ENCODE measurements around the gene ZNF865.

The ZNF865 gene

DNA sequence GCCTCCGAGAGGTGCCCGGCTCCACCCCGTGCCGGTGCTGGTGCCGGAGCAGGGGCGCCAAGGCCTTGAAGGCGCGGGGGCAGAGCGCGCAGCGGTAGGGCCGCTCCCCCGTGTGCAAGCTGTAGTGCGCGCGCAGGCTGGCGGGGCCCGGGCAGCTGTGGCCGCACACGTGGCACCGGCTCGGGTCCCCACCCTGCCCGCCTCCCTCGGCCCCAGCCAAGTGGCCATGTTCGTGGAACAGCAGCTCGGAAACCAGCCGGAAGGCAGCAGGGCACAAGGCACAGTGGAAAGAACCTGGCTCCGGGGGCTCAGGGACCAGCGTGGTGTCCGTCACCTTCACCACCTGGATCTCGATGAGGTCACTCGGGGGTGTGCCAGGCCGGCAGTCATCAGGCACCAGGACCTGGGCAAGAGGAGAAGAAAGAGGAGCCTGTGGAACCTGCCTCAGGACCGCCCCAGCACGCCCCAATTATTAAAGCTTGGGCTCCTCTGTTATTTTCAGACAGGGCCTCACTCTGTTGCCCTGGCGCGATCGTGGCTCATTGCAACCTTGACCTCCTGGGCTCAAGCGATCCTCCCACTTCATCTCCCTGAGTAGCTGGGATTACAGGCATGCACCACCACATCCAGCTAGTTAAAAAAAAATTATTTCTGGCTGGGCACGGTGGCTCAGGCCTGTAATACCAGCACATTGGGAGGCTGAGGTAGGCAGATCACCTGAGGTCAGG lies 17.0 kb downstream of the ZNF865 start:
- no peak for DNase-seq (ENCODE audit: low read depth in 2 of 3, low spot score in 1 of 3)

DNA sequence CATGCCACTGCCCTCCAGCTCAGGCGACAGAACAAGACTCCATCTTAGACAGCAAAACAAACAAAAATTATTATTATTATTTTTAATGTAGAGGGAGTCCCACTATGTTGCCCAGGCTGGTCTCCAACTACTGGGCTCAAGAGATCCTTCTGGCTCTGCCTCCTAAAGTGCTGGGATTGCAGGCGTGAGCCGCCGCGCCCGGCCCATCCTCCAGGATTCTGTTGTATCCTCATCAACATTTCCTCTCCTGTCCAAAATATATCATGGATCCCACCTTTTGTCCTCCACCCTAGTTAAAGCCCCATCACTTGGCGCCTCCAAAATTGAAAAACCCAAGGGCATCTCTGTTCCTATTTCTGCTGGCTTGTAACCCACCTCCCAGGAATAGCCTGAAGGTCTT lies 17.7 kb downstream of the ZNF865 start:
- no peak for DNase-seq (ENCODE audit: low read depth in 2 of 3, low spot score in 1 of 3)

DNA sequence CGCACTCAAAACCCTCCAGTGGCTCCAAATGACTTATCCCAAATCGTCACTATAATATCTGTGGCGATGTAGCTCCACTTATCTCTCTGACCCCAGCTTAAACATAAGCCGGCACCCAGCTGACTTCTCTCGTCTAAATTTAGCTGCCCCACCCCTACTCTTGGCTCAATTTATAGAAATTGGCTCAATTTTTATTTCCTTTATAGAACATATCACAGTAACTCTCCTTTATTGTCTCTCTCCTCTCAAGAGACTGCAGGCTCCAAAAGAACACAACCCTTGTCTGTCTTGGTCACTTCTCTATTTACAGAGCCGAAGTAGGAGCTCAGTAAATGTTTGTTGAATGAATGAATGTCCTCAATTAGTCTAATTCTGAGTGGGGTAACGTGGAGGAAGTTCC lies 18.1 kb downstream of the ZNF865 start:
- no peak for DNase-seq (ENCODE audit: low read depth in 2 of 3, low spot score in 1 of 3)

DNA sequence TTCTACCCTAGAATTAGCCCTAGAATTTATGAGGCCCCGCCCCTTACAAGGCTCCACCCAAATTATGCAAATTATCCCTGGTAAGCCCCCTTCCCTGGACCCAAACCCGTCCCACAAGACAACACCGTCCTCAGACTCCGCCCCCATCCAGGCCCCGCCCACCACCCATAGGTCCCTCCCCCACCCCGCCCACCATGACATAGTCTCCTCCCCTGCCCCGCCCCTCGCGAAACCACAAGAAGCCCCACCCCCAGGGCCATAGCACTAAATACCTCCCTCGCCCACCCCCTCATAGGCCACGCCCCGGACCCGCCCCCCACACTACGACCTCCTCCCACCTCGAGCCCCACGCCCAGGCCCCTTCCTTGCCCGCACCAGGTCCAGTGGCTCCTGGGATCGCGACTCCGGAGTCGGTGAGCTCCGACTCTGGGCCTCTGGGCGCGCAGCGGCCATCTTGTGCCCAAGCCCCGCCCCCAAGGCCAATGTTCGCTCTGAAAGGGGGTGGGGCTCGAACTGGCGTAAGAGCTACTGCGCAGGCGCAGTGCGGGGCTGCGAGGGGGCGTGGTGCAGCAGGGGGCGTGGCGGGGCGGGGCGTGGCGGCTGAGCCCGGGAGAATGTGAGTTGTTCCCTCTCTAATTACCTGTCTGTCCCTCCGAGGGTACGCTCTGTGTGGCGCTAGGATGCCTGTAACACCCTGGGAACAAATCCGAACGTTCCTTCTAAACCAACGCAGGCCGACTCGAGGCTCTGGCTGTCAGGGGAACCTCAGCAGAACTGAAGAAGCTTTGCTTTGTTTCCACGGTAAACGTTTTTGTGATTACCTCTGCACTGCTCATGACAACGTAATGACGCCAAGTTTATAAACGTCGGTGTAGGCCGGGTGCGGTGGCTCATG lies 18.9 kb downstream of the ZNF865 start, which contains the start of gene ZNF784:
Gene ZNF784, minus strand, starts transcription at position 458 of the 895 bp plus-strand sequence. Its CDS starts 5 bp downstream, at position 453.
- peak; percentile 87 to 91 (median 89) for DNase-seq (ENCODE audit: low read depth in 2 of 3, low spot score in 1 of 3)

DNA sequence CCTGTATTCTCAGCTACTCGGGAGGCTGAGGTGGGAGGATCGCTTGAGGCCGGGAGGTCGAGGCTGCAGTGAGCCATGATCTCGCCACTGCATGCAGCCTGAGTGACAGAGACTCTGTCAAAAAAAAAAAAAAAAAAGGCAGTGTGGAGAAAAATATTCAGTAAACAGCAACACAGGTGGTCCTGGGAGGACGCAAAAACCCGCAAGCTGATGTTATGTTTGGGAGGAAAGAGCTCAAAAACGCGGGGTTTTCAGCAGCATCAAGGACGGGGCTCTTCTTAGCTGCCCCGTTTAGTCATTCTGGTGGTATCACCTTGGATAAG lies 19.5 kb downstream of the ZNF865 start:
- DNase-seq (ENCODE audit: low read depth in 2 of 3, low spot score in 1 of 3) = no peak

DNA sequence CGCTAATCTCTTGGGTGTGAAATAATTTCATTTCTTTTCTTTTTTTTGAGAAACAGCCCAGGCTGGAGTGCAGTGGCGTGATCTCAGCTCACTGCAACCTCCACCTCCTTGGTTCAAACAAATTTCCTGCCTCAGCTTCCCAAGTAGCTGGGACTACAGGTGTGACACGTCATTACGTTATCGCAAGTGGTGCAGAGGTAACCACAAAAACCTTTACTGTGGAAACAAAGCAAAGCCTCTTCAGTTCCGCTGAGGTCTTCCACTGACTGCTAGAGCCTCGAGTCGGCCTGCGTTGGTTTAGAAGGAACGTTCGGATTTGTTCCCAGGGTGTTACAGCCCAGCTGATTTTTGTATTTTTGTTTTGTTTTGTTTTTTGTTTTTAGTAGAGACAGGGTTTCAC lies 20.9 kb downstream of the ZNF865 start:
- peak in 2 of 3 donors; percentile 29 to 44 for DNase-seq (ENCODE audit: low read depth in 2 of 3, low spot score in 1 of 3)

DNA sequence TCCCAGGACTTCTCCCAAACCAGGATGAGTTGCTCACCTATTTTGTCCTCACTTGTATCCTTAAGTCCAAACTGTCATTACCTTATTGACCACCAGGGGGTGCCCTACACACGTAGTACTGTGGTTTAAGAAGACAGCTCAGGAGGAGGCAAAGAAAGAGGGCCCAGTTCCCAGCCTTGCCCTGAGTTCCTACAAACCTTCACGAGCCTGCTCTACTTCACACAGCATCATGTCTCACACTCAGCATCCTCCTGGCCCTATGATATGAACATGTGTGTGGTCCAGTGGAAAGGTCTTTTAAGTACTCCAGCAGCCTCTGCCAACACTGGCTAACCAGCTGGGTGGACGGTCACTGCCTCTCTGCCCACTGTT lies 27.0 kb downstream of the ZNF865 start:
- DNase-seq (ENCODE audit: low read depth in 2 of 3, low spot score in 1 of 3) = peak; percentile 77 to 96 (median 84)

DNA sequence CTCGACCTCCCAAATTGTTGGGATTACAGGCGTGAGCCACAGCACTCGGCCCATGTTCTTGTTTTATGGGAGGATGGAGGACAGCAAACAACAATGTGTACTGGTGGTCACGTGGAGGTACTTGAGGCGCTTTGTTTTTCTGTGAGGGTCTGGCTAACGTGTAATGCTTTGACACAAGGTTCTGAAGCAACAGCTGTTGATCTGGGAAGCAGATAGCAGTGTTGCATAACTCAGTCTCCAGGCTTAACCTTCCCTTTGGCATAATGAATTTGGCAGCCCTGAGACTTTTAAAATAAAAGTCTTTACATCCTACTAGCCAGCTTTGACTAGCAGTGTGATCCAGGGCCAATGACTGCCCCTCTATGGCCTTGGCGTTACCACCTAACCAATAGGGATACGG lies 28.4 kb downstream of the ZNF865 start:
- DNase-seq (ENCODE audit: low read depth in 2 of 3, low spot score in 1 of 3) = no peak

DNA sequence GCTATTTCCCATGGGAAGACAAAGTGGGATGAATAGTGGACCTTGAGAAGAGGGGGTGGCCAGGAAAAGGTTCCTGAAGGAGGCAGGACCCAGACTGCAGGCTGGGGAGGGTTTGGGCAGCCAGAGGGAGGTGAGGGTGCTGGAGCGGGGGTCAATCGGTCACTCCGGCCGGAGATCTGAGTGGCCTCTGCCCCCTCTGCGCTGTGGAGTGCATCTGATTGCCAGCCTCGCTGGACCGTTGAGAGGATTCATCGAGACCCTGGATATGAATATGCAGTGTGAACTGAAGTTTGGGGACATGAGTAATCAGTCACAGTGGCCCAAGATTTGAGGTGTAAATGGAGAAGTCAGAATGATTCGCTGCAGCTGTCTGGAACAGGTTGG lies 29.9 kb downstream of the ZNF865 start:
- no peak for DNase-seq (ENCODE audit: low read depth in 2 of 3, low spot score in 1 of 3)

DNA sequence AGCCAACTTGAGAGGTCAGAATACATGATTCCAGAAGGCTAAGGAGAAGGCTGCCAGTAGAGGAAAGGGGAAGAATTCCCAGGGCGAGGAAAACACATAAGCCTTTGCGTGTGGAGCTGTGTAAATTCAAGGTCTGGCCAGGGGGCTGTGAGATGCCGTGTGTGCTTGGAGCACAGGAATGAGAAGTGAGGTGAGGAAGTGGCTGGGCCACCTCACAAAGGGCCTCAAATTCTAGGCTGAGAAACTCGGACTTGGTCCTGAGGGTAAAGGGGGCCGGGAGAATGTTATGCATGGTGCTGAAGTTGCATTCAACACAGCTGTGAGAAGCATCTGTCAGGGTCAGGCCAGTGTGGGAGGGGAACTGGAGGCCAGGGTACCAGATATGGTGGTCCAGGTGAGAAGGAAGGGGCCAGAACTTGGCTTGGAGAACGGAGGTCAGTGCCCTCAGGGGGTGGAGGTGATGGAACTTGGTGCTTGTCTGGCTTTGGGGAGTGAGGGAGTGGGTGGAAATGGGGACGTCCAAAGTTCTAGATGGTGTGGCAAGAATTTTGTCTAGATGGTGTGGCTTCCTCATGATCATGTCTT lies 30.5 kb downstream of the ZNF865 start:
- DNase-seq (ENCODE audit: low read depth in 2 of 3, low spot score in 1 of 3) = no peak

DNA sequence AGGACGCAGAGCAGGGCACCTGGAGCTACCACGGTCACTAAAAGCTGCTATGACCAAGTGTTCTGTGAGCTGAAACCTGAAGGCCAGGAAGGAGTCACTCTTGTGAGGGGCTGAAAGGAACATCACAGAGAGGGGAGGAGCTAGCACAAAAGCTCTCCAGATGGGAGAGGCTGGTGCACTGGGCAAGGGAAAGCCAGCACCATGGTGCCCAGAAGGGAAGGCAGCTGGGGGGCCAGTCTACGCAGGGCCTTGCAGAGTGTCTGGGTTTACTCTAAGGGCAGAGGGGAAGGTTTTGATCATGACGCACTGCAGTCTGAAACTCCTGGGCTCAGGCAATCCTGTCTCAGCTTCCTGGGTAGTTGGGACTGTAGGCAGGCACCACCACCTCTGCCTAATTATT lies 31.3 kb downstream of the ZNF865 start:
- DNase-seq (ENCODE audit: low read depth in 2 of 3, low spot score in 1 of 3) = no peak

DNA sequence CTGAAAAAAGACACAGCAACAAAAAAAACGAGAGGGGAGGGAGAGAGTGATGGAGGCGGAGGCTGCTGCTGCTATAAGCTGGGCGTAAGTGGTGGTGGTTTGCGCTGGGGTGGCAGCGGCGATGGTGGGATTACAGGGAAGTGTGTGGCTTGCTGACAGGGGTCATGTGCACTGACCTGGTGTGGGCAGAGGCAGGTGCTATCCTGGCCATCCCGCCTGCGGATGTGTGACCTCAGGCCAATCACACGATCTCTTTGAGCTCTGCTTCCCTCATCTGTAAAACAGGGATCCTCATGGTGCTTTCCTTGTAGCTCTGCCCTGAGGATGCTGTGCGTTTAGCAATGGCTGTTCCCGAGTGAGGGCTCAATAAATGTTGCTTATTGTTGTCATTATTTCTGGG lies 32.1 kb downstream of the ZNF865 start:
- DNase-seq (ENCODE audit: low read depth in 2 of 3, low spot score in 1 of 3) = no peak

DNA sequence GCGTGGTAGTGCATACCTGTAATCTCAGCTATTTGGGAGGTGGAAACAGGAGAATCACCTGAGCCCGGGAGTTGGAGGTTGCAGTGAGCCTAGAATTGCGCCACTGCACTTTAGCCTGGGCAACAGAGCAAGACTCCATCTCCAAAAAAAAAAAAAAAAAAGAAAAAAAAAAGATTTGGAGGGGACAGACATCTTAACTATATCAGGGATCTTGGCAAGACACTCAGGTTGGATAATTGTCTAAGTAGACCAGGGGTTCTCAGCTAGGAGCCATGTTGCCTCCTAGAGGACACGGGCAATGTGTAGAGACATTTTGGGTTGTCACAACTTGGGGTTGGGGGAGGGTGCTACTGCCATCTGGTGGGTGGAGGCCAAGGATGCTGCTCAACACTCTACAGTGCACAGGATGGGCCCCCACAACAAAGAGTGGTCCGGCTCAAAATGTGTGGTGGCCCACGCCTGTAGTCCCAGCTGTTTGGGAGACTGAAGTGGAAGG lies 33.5 kb downstream of the ZNF865 start:
- DNase-seq (ENCODE audit: low read depth in 2 of 3, low spot score in 1 of 3) = peak; percentile 52 to 66 (median 54)

DNA sequence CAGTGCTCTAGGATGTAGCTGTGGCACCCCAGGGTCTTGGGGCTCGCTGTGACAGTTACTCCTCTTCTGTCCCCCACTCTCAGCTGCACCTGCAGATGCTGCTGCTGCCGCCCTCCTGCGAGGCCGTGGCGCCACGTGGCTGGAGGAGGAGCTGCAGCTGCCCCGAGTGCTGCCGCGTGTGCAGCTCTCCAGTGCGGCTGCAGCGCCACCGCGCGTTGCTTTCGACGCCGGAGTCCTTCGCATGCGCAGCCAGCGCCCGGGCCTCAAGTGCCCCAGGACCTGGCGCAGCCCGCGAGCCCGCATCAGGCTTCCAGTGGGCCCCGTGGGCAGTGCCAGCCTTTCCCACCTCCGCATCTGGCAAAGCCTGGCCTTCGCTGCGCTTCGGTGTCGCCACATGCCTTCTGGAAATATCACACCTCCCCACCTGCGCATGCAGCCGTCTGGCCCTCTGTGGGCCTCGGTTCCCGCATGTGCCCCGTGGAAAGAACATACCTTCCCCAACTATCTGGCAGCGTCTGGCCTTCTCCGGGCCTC lies 34.7 kb downstream of the ZNF865 start:
- peak; percentile 43 to 72 (median 71) for DNase-seq (ENCODE audit: low read depth in 2 of 3, low spot score in 1 of 3)

DNA sequence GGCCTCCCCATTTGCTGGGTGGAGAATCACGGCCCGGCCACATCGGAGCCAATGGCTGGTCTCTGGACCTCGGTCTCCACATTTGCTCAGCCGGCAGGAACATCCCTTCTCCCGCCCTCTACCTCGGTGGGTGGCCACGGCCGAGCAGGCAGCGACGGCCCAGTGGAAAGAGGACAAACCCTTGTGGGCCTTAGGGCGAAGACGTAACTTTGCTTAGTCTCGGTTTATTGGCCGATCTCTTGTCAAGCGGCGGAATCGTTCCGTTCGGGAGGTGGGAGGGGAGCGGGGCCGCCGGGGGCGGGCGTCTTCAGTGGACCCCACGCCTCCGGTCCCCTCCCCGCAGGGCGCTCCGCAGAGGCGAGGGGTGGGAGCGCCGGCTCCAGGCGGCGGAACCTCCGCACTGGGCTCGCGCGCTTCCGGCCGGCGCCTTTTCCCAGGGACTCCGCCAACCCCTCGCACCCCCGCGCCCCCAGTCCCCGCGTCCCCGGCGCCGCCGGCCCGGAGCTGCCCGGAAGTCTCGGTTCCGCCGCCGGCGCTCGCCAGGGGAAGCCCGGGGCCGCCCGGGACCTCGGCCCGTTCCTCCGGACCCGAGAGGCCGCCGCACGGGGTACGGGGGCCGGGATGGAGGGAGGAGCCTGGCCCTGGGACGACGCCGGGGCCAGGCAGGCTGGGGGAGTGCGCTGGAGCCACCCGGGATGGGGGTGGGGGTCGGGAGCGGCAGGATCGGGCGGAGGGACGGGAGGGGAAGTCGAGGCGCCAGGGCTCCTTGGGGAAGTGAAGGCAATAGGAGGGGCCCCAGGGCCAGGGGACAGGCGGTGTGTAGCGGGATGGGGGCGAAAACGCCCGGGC lies 35.4 kb downstream of the ZNF865 start, which contains the start of gene ZNF580:
Gene ZNF580, plus strand, starts transcription at position 426 of the 849 bp plus-strand sequence. CDS start 1,507 bp downstream, outside the sequence.
- DNase-seq (ENCODE audit: low read depth in 2 of 3, low spot score in 1 of 3) = peak; percentile 45 to 71 (median 52)

DNA sequence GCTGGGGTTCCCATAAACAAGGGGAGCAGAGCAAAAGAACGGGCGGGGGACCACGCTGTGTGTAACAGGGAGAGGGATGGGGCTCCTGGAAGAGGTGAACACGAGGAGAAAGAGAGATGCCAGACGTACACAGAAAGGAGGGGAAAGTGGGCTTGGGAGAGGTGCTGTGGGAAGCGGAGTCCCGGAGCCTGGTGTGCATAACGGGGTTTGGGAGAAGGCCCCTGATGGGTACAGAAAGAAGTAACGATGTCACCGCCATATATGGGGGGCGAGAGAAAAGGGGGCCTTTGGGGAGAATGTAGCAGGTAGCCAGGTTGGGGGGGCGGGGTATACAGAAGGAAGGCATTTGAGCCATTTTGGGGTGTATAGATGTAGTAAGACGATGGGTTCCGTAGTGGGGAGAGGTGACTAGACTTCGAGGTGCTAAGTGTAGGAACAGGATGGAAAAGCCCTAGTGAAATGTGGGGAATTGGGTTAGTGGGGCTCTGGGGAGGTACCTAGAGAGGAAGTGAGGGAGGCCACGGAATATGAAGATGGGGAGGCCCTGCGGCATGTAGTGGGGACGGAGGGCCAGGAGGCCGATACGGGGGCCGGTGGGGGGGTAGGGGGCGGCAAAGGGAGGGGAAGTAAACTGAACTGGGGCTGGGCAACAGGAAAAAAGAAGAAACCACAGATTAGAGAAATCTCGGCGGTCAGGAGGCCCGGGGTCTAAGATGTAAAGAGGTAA lies 36.1 kb downstream of the ZNF865 start:
- DNase-seq (ENCODE audit: low read depth in 2 of 3, low spot score in 1 of 3) = no peak

DNA sequence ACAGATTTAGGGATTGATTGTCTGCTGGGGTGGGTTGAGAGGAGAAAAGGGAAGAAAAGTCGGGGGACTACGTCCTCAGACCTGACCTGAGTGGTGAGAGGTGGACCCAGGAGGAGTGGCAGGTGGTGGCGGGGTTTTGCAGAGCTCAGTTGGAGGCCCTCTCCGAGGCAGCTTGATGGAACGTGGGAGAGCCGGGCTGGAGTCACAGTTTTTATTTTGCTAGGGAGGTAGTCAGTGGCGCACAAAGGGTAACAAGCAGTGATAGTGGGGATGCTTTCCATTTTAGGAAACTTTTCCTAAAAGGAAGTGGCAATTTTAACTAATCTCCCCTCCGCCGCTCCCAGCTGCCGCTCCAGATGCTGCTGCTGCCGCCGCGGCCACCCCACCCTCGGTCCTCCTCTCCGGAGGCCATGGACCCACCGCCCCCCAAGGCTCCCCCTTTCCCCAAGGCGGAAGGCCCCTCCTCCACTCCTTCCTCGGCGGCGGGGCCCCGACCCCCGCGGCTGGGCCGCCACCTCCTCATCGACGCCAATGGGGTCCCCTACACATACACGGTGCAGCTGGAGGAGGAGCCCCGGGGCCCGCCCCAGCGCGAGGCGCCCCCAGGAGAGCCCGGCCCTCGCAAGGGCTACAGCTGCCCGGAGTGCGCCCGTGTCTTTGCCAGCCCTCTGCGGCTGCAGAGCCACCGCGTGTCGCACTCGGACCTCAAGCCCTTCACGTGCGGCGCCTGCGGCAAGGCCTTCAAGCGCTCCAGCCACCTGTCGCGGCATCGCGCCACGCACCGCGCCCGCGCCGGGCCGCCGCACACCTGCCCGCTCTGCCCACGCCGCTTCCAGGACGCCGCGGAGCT lies 36.9 kb downstream of the ZNF865 start:
- no peak for DNase-seq (ENCODE audit: low read depth in 2 of 3, low spot score in 1 of 3)

DNA sequence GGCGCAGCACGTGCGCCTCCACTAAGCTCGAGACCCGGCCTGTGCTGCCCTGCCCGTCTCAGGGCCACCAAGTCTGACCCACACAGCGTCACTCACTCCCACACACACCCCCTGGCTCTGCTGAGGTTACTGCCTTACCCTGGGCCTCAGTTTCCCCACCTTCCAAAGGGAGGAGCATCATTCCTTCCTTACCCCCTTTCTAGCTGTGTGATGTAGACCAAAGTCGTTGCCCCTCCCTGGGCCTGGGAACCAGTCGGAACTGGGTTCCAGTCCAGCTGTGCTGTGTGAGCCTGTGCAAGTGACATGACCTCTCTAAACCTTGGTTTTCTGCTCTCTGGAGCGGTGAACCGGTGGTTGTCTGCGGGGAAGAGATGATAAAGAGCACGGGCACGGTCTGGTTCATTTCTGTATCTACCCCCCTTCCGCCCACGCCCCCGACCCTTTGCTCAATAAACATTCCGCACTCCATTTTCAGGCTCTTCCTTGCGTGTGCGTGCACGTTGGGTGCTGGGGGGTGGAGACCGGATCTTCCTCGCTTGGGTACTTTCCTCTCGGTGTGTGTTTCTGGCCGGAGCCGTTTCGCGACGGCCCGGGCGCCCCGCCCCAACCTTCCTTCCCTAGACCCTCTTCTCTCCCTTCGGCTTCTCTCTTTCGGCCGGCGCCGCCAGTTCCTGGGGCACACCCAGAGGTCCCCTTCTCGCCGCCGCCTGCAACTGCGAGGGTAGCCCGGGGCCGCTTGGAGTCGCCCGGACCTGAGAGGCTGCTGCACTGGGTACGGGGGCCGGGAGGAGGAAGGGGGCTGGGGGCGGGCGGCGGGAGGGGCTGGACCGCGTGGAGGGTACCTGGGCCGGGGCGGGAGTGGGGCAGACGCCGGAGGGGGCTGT lies 37.8 kb downstream of the ZNF865 start, which contains the start of gene ZNF581:
Gene ZNF581, plus strand, starts transcription at position 647 of the 884 bp plus-strand sequence. CDS start 923 bp downstream, outside the sequence.
- DNase-seq (ENCODE audit: low read depth in 2 of 3, low spot score in 1 of 3) = peak; percentile 76 to 81 (median 80)
